Fibroblast of lung (primary cell): ENCODE measurements around the gene TMEM135. TPM values are rescaled to one million over a fixed set of nuclear protein-coding genes. Genes with fewer than 3 reads are reported as not detected.

Source experiments
- DNase-seq, 2 donors: peaks; one replicate each; pipeline versions ENCODE4 v3.0.0 to v3.0.0-alpha.2; 2010; ENCODE audit warnings: low read depth in 2 of 2
- H2AFZ ChIP-seq: 2 replicates; pipeline ENCODE4 v1.5.1; 2012; ENCODE audit warnings: low read length, control low read depth, inconsistent platforms
- H3K27ac ChIP-seq: 2 replicates; pipeline ENCODE4 v1.5.1; 2011; ENCODE audit warnings: low read length, control low read depth; ENCODE audit not compliant: insufficient read depth
- H3K27me3 ChIP-seq: 2 replicates; pipeline ENCODE4 v1.5.1; 2011; ENCODE audit warnings: mild to moderate bottlenecking, low read length; ENCODE audit not compliant: control insufficient read depth, insufficient read depth
- H3K36me3 ChIP-seq: 2 replicates; pipeline ENCODE4 v1.5.1; 2011; ENCODE audit warnings: low read length; ENCODE audit not compliant: control insufficient read depth, insufficient read depth
- H3K4me1 ChIP-seq: 2 replicates; pipeline ENCODE4 v1.5.1; 2011; ENCODE audit warnings: low read length; ENCODE audit not compliant: control insufficient read depth, insufficient read depth; ENCODE audit errors: extremely low read depth
- H3K4me2 ChIP-seq: 2 replicates; pipeline ENCODE4 v1.5.1; 2011; ENCODE audit warnings: low read length, control low read depth; ENCODE audit not compliant: insufficient read depth; ENCODE audit errors: extremely low read depth
- H3K4me3 ChIP-seq, 4 experiments: fragments of 200-600 bp in 1 of 4; sonication (generic) in 1 of 4; replicated peaks in 1 of 4; 2 replicates each; pipeline ENCODE4 v1.5.1; 2011 to 2016; ENCODE audit warnings: low read length in 4 of 4, low read depth in 3 of 4, mild to moderate bottlenecking in 3 of 4, control low read depth in 2 of 4, inconsistent platforms in 1 of 4, mixed read lengths in 1 of 4; ENCODE audit not compliant: insufficient read depth in 1 of 4; ENCODE audit errors: control extremely low read depth in 1 of 4
- H3K79me2 ChIP-seq: 2 replicates; pipeline ENCODE4 v1.5.1; 2012; ENCODE audit warnings: mild to moderate bottlenecking, low read length, inconsistent platforms; ENCODE audit not compliant: control insufficient read depth, insufficient read depth
- H3K9ac ChIP-seq: 2 replicates; pipeline ENCODE4 v1.5.1; 2011; ENCODE audit warnings: mild to moderate bottlenecking, low read length, control low read depth; ENCODE audit not compliant: insufficient read depth
- H3K9me3 ChIP-seq: 2 replicates; pipeline ENCODE4 v1.5.1; 2012; ENCODE audit warnings: low read depth, low read length; ENCODE audit not compliant: control insufficient read depth, insufficient read depth
- H4K20me1 ChIP-seq: 2 replicates; pipeline ENCODE4 v1.5.1; 2011; ENCODE audit warnings: low read length; ENCODE audit not compliant: control insufficient read depth, insufficient read depth; ENCODE audit errors: extremely low read depth
- EZH2 ChIP-seq: IDR thresholded peaks from 2 replicates; pipeline ENCODE4 v1.5.1; 2012; ENCODE audit warnings: low read length, control low read depth, mild to moderate bottlenecking; ENCODE audit errors: missing control alignments
- polyA plus RNA-seq, 2 donors: library from polyadenylated mRNA; depleted of rRNA in 1 of 2; stranded (reverse) in 1 of 2; unstranded in 1 of 2; fragments of >200 nt; gene quantifications; 2 replicates each; pipeline ENCODE4 v1.2.1, GENCODE V29; 2011 to 2012; ENCODE audit warnings: missing spikeins in 1 of 2
- total RNA-seq: library from RNA; depleted of rRNA; stranded (reverse); fragments of >200 nt; gene quantifications from 2 replicates; pipeline ENCODE4 v1.2.1, GENCODE V29; 2014
- TF ChIP-seq, protein P1 (sequence below), 2 donors: IDR thresholded peaks in 1 of 2; conservative IDR thresholded peaks in 1 of 2; 1 replicate in 1 of 2; 2 replicates in 1 of 2; pipeline ENCODE4 v1.5.1; 2011 to 2012; ENCODE audit warnings: low read length in 2 of 2, control low read depth in 1 of 2, inconsistent platforms in 1 of 2, low read depth in 1 of 2, mild to moderate bottlenecking in 1 of 2

TMEM135 gene
- total and polyA plus RNA-seq, 2 donors (not counting 1 experiment from before 2014, with no cell fraction given): 17.3 to 20.6 TPM

DNA sequence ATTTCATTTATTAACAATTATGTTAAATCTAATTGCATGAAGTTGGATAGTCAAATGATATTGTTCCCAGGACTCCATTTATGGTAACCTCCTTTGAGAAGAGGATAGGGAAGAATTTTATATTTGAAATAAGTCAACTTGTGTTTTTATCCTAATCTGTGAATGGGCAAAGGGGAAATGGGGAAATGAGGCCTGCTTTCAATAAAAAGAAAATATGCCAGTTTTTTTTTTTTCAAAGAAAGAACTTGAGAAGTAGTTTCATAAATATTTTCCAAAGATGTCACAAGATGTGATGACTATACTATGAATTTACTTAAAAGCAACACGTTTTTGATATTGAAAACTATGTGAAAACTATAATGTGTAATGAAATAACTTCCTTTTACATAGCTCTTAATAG is 201.8 kb downstream of the TMEM135 start:
- DNase-seq: no peak
- no peaks in the 10 kb centered on the region for H4K20me1 ChIP-seq
- H3K27me3 ChIP-seq: no peaks in the 10 kb centered on the region
- no peak overlapping the region for H3K27ac ChIP-seq
- H3K9ac ChIP-seq: no peak overlapping the region
- TF ChIP-seq, protein P1, sequence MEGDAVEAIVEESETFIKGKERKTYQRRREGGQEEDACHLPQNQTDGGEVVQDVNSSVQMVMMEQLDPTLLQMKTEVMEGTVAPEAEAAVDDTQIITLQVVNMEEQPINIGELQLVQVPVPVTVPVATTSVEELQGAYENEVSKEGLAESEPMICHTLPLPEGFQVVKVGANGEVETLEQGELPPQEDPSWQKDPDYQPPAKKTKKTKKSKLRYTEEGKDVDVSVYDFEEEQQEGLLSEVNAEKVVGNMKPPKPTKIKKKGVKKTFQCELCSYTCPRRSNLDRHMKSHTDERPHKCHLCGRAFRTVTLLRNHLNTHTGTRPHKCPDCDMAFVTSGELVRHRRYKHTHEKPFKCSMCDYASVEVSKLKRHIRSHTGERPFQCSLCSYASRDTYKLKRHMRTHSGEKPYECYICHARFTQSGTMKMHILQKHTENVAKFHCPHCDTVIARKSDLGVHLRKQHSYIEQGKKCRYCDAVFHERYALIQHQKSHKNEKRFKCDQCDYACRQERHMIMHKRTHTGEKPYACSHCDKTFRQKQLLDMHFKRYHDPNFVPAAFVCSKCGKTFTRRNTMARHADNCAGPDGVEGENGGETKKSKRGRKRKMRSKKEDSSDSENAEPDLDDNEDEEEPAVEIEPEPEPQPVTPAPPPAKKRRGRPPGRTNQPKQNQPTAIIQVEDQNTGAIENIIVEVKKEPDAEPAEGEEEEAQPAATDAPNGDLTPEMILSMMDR (conservative IDR thresholded peaks at IDR 0.05 in 1 of 2, IDR thresholded peaks at IDR 0.05 in 1 of 2; ENCODE audit: low read depth in 1 of 2, low read length in 2 of 2): no peak
- no peak for TF ChIP-seq EZH2
- H2AFZ ChIP-seq: no peak overlapping the region
- H3K9me3 ChIP-seq: no peaks in the 10 kb centered on the region
- no peaks in the 10 kb centered on the region for H3K4me1 ChIP-seq
- H3K4me3 ChIP-seq: no peak overlapping the region
- H3K36me3 ChIP-seq: no peaks in the 10 kb centered on the region
- H3K79me2 ChIP-seq: no peaks in the 10 kb centered on the region
- H3K4me2 ChIP-seq: no peak overlapping the region

DNA sequence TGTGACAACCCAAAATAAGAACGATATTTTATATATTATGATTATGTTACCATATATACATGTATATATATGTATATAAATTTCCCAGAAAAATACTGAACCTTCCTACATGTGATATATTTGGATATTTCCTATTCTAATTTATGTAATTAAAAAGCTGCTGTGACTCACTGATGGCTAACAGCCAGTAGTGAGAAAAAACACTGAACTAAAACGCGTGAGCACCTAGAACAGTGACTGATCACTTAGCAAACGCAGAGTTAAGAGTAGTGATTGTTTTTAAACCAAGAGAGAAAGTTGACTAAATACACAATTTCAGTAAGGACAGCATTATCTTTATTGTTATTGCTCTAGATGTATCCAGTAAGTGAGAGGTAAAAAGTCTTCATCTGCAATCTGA is 213.8 kb downstream of the TMEM135 start:
- Histone ChIP-seq H3K27me3 (no peaks in the 10 kb centered on the region), H3K79me2 (no peaks in the 10 kb centered on the region), H2AFZ (no peak overlapping the region), H3K9ac (no peak overlapping the region), H3K9me3 (no peaks in the 10 kb centered on the region), H3K4me3 (no peak overlapping the region), H3K4me1 (no peaks in the 10 kb centered on the region), H3K27ac (no peak overlapping the region), H4K20me1 (no peaks in the 10 kb centered on the region), H3K4me2 (no peak overlapping the region), H3K36me3 (no peaks in the 10 kb centered on the region)
- TF ChIP-seq EZH2: no peak
- no peak for DNase-seq

DNA sequence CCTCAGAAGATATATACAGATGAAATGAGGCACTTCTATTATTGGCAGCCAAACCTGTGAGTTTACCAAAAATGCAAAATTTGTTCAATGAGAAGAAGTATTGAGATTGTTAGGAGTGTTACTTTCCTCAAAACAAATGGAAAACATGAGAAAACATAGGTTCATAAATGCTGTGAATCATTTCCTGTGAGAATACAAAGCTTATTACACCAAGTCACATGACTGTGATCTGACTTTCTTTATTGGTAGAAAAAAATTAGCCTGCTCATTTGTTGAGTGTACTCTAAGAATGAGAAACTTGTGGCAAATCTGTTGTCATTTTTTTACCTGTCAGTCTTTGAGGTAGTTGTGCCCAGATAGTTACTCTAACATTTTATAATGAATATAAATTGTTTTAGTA is 215.1 kb downstream of the TMEM135 start:
- Histone ChIP-seq H3K27ac (no peak overlapping the region), H3K4me1 (no peaks in the 10 kb centered on the region), H3K27me3 (no peaks in the 10 kb centered on the region), H3K4me3 (no peak overlapping the region), H3K9me3 (no peaks in the 10 kb centered on the region), H4K20me1 (no peaks in the 10 kb centered on the region), H3K4me2 (no peak overlapping the region), H3K36me3 (no peaks in the 10 kb centered on the region), H2AFZ (no peak overlapping the region), H3K9ac (no peak overlapping the region), H3K79me2 (no peaks in the 10 kb centered on the region)
- no peak for DNase-seq
- no peak for TF ChIP-seq EZH2
- TF ChIP-seq, protein P1 (conservative IDR thresholded peaks at IDR 0.05 in 1 of 2, IDR thresholded peaks at IDR 0.05 in 1 of 2; ENCODE audit: low read depth in 1 of 2, low read length in 2 of 2): no peak
